ENCODE data around the gene STRN.
"Not testable (repeated sequence)": the region's sequence is repeated elsewhere in the genome, so short reads cannot be mapped to it uniquely, and the experiment has no call there.

Gene STRN

GRCh38 chr2:36964496-36965058, 1.8 kb downstream of the STRN start:
- DNase-seq (ENCODE audit: low read depth in 2 of 2): no peak

GRCh38 chr2:36963734-36964133, 2.6 kb downstream of the STRN start:
- DNase-seq (ENCODE audit: low read depth in 2 of 2): no peak

- no peak for DNase-seq (ENCODE audit: low read depth in 2 of 2)
Observed at GRCh38 chr2:36963106-36963505, 3.2 kb downstream of the STRN start.

GRCh38 chr2:36960773-36961172, 5.6 kb downstream of the STRN start:
- DNase-seq (ENCODE audit: low read depth in 2 of 2): no peak

GRCh38 chr2:36960005-36960675, 6.2 kb downstream of the STRN start:
- no peak for DNase-seq (ENCODE audit: low read depth in 2 of 2)

GRCh38 chr2:36954977-36955607, 11.2 kb downstream of the STRN start:
- DNase-seq (ENCODE audit: low read depth in 2 of 2): no peak

- no peak for DNase-seq (ENCODE audit: low read depth in 2 of 2)
Observed at GRCh38 chr2:36952748-36953197, 13.6 kb downstream of the STRN start.

GRCh38 chr2:36951574-36951973, 14.8 kb downstream of the STRN start:
- DNase-seq (ENCODE audit: low read depth in 2 of 2): no peak

GRCh38 chr2:36951027-36951518, 15.3 kb downstream of the STRN start:
- no peak for DNase-seq (ENCODE audit: low read depth in 2 of 2)

GRCh38 chr2:36949845-36950244, 16.5 kb downstream of the STRN start:
- no peak for DNase-seq (ENCODE audit: low read depth in 2 of 2)

- DNase-seq (ENCODE audit: low read depth in 2 of 2): not testable (repeated sequence)
Observed at GRCh38 chr2:36945240-36945639, 21.1 kb downstream of the STRN start.

GRCh38 chr2:36941867-36942266, 24.5 kb downstream of the STRN start:
- DNase-seq (ENCODE audit: low read depth in 2 of 2): no peak

- DNase-seq (ENCODE audit: low read depth in 2 of 2): not testable (repeated sequence)
Observed at GRCh38 chr2:36936526-36936925, 29.8 kb downstream of the STRN start.

- not testable (repeated sequence) for DNase-seq (ENCODE audit: low read depth in 2 of 2)
Observed at GRCh38 chr2:36931688-36932087, 34.6 kb downstream of the STRN start.

GRCh38 chr2:36930787-36931410, 35.4 kb downstream of the STRN start:
- DNase-seq (ENCODE audit: low read depth in 2 of 2): not testable (repeated sequence)

GRCh38 chr2:36926175-36927132, 39.9 kb downstream of the STRN start:
- not testable (repeated sequence) for DNase-seq (ENCODE audit: low read depth in 2 of 2)

GRCh38 chr2:36922629-36923028, 43.7 kb downstream of the STRN start:
- not testable (repeated sequence) for DNase-seq (ENCODE audit: low read depth in 2 of 2)

- no peak for DNase-seq (ENCODE audit: low read depth in 2 of 2)
Observed at GRCh38 chr2:36921984-36922383, 44.4 kb downstream of the STRN start.

- no peak for DNase-seq (ENCODE audit: low read depth in 2 of 2)
Observed at GRCh38 chr2:36919041-36919837, 47.1 kb downstream of the STRN start.

- DNase-seq (ENCODE audit: low read depth in 2 of 2): no peak
Observed at GRCh38 chr2:36918307-36918706, 48.0 kb downstream of the STRN start.

Data from stimulated activated CD4-positive, alpha-beta T cell treated with anti-CD3 and anti-CD28 coated beads, Interleukin-15, amount 100 ng/mL, for 48 hours (primary cell).